Fibroblast of the conjunctiva (primary cell): ENCODE results near the gene ERGIC2.
"Not testable (repeated sequence)": the region's sequence is repeated elsewhere in the genome, so short reads cannot be mapped to it uniquely, and the experiment has no call there.

Experiments used
- DNase-seq: peaks from one replicate; pipeline ENCODE4 v3.0.0-alpha.2; 2010; ENCODE audit warnings: low read depth

ERGIC2 gene

DNA sequence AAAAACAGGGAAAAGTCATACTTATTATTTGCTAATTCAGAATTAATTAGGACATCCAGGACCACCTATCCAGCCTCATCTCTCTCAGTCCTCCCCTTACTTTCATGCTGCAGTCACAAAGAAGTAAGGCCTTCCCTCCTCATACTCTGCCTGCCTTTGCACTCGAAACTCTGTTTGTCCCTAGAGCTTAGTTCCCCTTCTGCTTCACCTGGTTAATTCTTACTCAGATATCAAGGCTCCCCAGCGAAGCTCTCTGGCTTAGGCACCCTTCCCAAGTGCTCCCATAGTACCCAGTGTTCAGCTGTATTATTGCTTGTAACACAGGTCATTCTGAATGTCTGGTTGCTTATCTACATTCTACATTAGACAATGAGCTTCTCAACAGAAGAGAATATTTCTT lies 81.3 kb downstream of the ERGIC2 start:
- DNase-seq = no peak

DNA sequence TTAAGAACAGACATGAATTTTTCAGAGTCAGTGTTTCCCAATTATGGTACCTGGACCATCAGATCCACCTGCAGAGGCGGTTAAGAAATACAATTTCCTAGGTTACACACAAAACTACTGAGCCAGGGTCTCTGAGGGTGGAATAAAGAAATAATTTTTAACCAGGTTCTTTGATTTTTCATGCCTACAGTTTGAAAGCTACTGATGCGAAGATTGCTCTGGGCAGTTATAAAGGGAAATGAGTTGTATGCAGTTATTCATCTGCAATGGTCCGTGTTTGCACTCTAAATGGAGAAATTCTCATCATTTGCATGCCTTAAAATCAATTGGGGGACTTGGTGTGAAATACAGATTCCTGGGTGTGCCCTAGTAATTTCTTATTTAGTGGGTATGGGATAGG lies 89.7 kb downstream of the ERGIC2 start:
- no peak for DNase-seq

DNA sequence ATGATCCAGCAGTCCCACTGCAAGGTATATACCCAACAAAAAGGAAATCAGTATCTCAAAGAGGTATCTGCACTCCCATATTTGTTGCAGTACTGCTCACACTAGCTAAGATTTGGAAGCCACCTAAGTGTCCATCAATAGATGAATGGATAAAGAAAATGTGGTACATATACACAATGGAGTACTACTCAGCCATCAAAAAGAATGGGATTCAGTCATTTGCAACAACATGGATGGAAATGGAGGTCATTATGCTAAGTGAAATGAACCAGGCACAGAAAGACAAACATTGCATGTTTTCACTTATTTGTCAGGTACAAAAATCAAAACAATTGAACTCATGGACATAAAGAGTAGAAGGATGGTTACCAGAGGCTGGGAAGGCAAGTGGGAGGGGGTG lies 90.5 kb downstream of the ERGIC2 start:
- DNase-seq = not testable (repeated sequence)

DNA sequence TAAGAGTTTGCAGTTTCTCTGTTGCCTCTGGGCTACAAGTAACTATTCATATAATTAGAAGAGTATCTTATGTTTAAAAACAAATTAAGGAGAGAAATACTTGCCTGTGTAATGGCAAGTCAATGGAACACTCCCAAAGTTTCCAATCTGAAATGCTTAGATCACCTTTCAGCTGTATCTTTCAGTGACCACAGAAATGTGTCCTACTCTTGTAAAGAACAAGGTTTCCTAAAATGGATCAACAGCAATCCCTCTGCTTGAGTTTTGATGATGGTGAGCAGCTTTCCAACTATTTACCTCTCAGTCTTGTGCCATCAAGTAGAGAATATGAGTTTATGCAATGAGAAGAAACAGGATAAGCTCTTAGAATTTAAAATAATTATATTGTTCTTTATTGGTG lies 92.9 kb downstream of the ERGIC2 start:
- no peak for DNase-seq

- DNase-seq = no peak
Measured at GRCh38 chr12:29287622-29288021, 93.3 kb downstream of the ERGIC2 start.
